Body of pancreas (tissue), 4 donors: ENCODE measurements around the gene TMTC2. TPM values are rescaled to one million over a fixed set of nuclear protein-coding genes. Genes with fewer than 3 reads are reported as not detected.

Source experiments
- ATAC-seq: fragments of 150-250 bp; one replicate; pipeline ENCODE4 v1.9.1; 2016
- DNase-seq, 4 donors: peaks; one replicate each; pipeline ENCODE4 v3.0.0-alpha.2; 2019
- H3K27ac ChIP-seq, 4 donors: fragments of 200-600 bp; sonication (generic); 1 replicate in 3 of 4; 2 replicates in 1 of 4; pipeline versions ENCODE4 v1.5.1 to v1.6.1; 2016 to 2019; ENCODE audit warnings: mild to moderate bottlenecking in 1 of 4, mixed read lengths in 1 of 4, moderate library complexity in 1 of 4
- H3K27me3 ChIP-seq, 2 donors: fragments of 200-600 bp; sonication (generic); one replicate each; pipeline ENCODE4 v1.6.0; 2016; ENCODE audit warnings: mild to moderate bottlenecking in 1 of 2
- H3K36me3 ChIP-seq, 2 donors: fragments of 200-600 bp; sonication (generic); replicated peaks in 1 of 2; 2 replicates each; pipeline ENCODE4 v1.5.1; 2016; ENCODE audit warnings: low read depth in 2 of 2; ENCODE audit not compliant: insufficient read depth in 1 of 2
- H3K4me1 ChIP-seq: fragments of 200-600 bp; sonication (generic); one replicate; pipeline ENCODE4 v1.6.0; 2016
- H3K4me3 ChIP-seq, 2 donors: fragments of 200-600 bp; sonication (generic); 1 replicate in 1 of 2; 2 replicates in 1 of 2; pipeline ENCODE4 v1.5.1; 2016 to 2019
- H3K9me3 ChIP-seq, 3 donors: fragments of 200-600 bp; sonication (generic); 1 replicate in 2 of 3; 2 replicates in 1 of 3; pipeline ENCODE4 v1.5.1; 2016
- CTCF ChIP-seq, 7 experiments: fragments of 450-650 bp in 4 of 7; fragments of 200-600 bp in 3 of 7; sonication (generic) in 3 of 7; IDR thresholded peaks; one replicate each; pipeline ENCODE4 v1.5.1; 2016 to 2019; ENCODE audit warnings: antibody characterized with exemption in 7 of 7
- POLR2A ChIP-seq, 3 donors: fragments of 450-650 bp; IDR thresholded peaks; one replicate each; pipeline ENCODE4 v1.6.1; 2016; ENCODE audit warnings: antibody characterized with exemption in 3 of 3, mild to moderate bottlenecking in 2 of 3
- WGBS, 2 donors: methylation state at CpG; one replicate each; pipeline ENCODE4 v1.1.5; 2017; 5-methylcytosine and 5-hydroxymethylcytosine counted together
- intact Hi-C: fragments of 100-400 bp; cut with DNase I; formaldehyde crosslinking; loops from one replicate; pipeline ENCODE4 v1.15.1; 2023
- total RNA-seq, 2 donors: library from RNA; depleted of rRNA; stranded (reverse); fragments of >200 nt; gene quantifications; one replicate each; pipeline ENCODE4 v1.1.0, GENCODE V29; 2016

TMTC2 gene
- total RNA-seq, 2 donors from 2014 or later, result 10.4 to 20.1 TPM

- DNase-seq (no peak), ATAC-seq (no peak)
- Histone ChIP-seq H3K4me3 (no peak overlapping the region), H3K9me3 (no peaks in the 10 kb centered on the region), H3K27me3 (no peaks in the 10 kb centered on the region), H3K27ac (no peak overlapping the region), H3K4me1 (peaks cover 4% of the 10 kb centered on the region), H3K36me3 (no peaks in the 10 kb centered on the region)
- 83 to 88% methylated on average over 5 of the region's 5 CpGs for WGBS, 2 donors
- no peak for TF ChIP-seq CTCF (IDR thresholded peaks at IDR 0.05)
- no peak for TF ChIP-seq POLR2A (IDR thresholded peaks at IDR 0.05)
- intact Hi-C loops, result no loop called here
Measured at GRCh38 chr12:83158613-83159207, 472.0 kb downstream of the TMTC2 start.

GRCh38 chr12:83161456-83161855 is 474.8 kb downstream of the TMTC2 start:
- no peaks in the 10 kb centered on the region for H3K36me3 ChIP-seq
- H3K27ac ChIP-seq, result no peak overlapping the region
- DNase-seq (no peak), ATAC-seq (no peak)
- TF ChIP-seq POLR2A (IDR thresholded peaks at IDR 0.05), result no peak
- H3K9me3 ChIP-seq, result no peaks in the 10 kb centered on the region
- H3K4me3 ChIP-seq, result no peak overlapping the region
- no peaks in the 10 kb centered on the region for H3K27me3 ChIP-seq
- intact Hi-C loops, result no loop called here
- peaks cover 4% of the 10 kb centered on the region for H3K4me1 ChIP-seq
- 82 to 95% methylated on average over 1 of the region's 1 CpG for WGBS, 2 donors

GRCh38 chr12:83168751-83169150 is 482.0 kb downstream of the TMTC2 start:
- ATAC-seq, result no peak
- H3K27ac ChIP-seq, result no peak overlapping the region
- intact Hi-C loops, result no loop called here
- TF ChIP-seq CTCF (IDR thresholded peaks at IDR 0.05) (no peak), POLR2A (IDR thresholded peaks at IDR 0.05) (no peak)
- DNase-seq, result no peak
- 47 to 71% methylated on average over 1 of the region's 1 CpG for WGBS, 2 donors
- H3K9me3 ChIP-seq, result no peaks in the 10 kb centered on the region
- H3K4me1 ChIP-seq, result peaks cover 17% of the 10 kb centered on the region
- H3K36me3 ChIP-seq, result no peaks in the 10 kb centered on the region
- no peaks in the 10 kb centered on the region for H3K27me3 ChIP-seq
- no peak overlapping the region for H3K4me3 ChIP-seq

- intact Hi-C loops, result no loop called here
- ATAC-seq, result no peak
- 62 to 67% methylated on average over 2 of the region's 2 CpGs for WGBS, 2 donors
Measured at GRCh38 chr12:83172441-83172840, 485.7 kb downstream of the TMTC2 start.

More at GRCh38 chr12:83172441-83172840, 485.7 kb downstream of the TMTC2 start:
- no peaks in the 10 kb centered on the region for H3K27me3 ChIP-seq
- H3K4me1 ChIP-seq, result peaks cover 17% of the 10 kb centered on the region
- no peaks in the 10 kb centered on the region for H3K9me3 ChIP-seq
- H3K27ac ChIP-seq, result no peak overlapping the region
- TF ChIP-seq CTCF (IDR thresholded peaks at IDR 0.05) (no peak), POLR2A (IDR thresholded peaks at IDR 0.05) (no peak)
- H3K4me3 ChIP-seq, result no peak overlapping the region
- H3K36me3 ChIP-seq, result no peaks in the 10 kb centered on the region
- DNase-seq, result no peak
